A673 (cell line): Measurements from ENCODE around the gene CFAP92.

Experiments used
- EZH2 ChIP-seq: fragments of 200-600 bp; sonication (generic); IDR thresholded peaks from 2 replicates; pipeline ENCODE4 v1.6.1; 2017; ENCODE audit warnings: borderline replicate concordance, low read depth, mild to moderate bottlenecking, mixed read lengths, antibody characterized with exemption, low read length; ENCODE audit not compliant: poor library complexity, severe bottlenecking
- TF ChIP-seq, protein P1 (sequence below): fragments of 300-800, 200-600 bp; sonication (generic); conservative IDR thresholded peaks from 2 replicates; pipeline ENCODE4 v1.5.1; 2017; ENCODE audit warnings: low read depth, mild to moderate bottlenecking, antibody characterized with exemption, low read length, moderate library complexity, mixed read lengths

DNA sequence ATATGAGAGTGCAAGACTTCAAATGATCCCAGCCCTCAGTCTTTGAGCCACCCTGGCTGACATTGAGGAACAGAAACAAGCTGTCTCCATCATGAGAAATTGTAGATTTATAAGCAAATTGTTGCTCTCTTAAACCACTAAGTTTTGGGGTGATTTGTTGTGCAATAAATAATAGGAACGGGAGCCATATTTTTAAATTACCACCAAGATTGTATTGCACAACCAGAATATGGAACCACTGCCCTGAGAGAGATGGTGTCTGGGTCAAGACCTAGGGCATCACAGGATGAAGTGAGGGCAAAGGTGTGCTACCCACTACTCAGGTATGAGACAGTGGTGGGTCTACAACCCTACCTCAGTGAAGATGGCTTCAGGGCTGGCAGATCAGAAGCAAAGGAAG, 2.3 kb upstream of the CFAP92 start:
- TF ChIP-seq, protein P1, sequence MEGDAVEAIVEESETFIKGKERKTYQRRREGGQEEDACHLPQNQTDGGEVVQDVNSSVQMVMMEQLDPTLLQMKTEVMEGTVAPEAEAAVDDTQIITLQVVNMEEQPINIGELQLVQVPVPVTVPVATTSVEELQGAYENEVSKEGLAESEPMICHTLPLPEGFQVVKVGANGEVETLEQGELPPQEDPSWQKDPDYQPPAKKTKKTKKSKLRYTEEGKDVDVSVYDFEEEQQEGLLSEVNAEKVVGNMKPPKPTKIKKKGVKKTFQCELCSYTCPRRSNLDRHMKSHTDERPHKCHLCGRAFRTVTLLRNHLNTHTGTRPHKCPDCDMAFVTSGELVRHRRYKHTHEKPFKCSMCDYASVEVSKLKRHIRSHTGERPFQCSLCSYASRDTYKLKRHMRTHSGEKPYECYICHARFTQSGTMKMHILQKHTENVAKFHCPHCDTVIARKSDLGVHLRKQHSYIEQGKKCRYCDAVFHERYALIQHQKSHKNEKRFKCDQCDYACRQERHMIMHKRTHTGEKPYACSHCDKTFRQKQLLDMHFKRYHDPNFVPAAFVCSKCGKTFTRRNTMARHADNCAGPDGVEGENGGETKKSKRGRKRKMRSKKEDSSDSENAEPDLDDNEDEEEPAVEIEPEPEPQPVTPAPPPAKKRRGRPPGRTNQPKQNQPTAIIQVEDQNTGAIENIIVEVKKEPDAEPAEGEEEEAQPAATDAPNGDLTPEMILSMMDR = no peak
- TF ChIP-seq EZH2 = no peak
